GM21529 (cell line): ENCODE results near the gene MAP7D2.
A peak's percentile ranks its signal among the peaks of the same experiment; 100 is the strongest.
"Not testable (repeated sequence)": the region's sequence is repeated elsewhere in the genome, so short reads cannot be mapped to it uniquely, and the experiment has no call there.

Experiments
- ATAC-seq: cut with Tn5 transposase; IDR thresholded peaks from one replicate; pipeline ENCODE4 v1.9.1; 2021; ENCODE audit not compliant: unreplicated experiment

MAP7D2 gene

DNA sequence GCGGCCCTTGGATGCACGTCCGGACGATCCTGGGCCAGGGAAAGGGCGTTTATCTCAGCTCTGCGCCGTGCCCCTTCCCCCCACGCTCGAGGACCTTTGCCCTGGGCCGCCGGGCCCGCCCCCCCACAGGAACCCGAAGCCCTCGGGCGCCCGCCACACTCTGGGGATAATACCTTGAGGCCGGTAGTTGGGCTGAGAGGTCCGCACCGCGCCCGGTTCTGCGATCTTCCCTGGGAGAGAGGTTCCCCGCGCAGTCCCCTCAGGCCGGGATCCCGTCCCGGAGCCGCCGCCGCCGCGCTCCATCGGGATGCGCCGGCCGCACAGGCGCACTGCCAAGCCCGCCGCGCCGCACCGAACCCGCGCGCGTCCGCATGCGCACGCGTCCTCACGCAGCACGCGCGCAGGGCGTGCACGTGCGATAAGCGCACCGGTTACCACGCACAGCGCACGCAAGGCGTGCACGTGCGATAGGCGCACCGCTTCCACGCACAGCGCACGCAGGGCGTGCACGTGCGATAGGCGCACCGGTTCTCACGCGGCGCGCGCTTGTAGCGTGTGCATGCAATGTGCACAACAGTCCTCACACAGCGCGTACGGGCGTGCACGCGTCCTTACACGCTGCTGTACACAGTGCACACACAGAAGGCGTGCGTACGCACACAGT lies at the start of gene MAP7D2:
TSS of gene MAP7D2 (minus strand) at position 331 of the 664 bp plus-strand sequence. CDS start at position 303, 28 bp downstream.
- ATAC-seq = no peak

DNA sequence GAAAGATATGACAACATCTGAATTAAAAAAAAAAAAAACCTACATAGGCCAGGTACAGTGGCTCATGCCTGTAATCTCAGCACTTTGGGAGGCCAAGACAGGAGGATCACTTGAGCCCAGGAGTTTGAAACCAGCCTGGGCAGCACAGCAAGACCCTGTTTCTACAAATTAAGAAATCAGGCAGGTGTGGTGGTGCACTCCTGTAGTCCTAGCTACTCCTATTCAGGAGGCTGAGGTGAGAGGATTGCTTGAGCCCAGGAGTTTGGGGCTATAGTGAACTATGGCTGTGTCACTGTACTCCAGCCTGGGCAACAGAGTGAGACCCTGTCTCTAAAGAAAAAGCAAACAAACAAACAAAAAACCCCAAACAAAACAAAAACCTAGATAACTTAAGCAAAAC lies 45.8 kb upstream of the MAP7D2 start:
- not testable (repeated sequence) for ATAC-seq

DNA sequence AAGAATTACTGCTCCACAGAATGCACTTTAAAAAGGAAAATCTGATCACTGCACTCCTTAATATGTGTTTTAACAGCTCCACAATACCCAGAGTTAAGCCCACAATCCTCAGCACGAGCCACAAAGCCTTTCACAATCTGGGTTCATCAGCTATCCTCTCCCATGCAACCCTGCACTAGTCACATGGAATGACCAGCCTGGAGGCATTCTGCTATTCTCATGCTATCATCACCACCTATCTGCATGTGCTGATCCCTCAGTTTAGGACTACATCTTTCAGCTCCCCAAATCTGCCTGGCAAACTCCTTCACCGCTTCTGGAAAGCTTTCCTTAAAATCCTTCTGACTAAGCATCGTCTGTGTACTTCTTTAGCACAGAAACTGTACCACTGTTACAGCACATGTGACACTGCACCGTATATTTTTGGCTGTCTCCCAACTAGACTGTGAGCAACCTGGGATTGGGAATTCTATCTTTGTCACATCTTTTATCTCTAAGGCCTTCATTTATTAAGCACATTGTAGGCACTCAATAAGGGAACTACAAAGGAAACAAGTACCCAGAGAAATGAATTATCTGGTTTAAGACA lies 43.2 kb upstream of the MAP7D2 start:
- no peak for ATAC-seq

DNA sequence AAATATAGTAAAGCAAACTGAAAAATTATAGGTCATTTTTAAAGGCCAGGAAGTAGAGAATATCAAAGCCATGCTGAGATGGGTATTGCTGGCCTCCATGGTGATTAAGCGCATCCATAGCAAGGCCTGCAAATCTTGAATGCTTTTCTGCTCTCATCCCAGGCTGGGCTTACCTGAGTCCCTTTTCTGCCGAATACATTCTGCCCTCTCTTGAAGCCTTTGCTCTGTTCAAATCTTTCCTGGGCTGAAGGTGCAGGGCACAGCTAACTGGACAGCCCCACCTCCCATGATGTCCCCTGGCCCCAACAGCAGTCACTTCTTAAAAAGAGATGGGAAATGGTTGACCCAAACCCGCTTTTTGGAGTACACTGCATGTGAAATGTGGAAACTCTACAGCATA lies 35.0 kb upstream of the MAP7D2 start:
- no peak for ATAC-seq

DNA sequence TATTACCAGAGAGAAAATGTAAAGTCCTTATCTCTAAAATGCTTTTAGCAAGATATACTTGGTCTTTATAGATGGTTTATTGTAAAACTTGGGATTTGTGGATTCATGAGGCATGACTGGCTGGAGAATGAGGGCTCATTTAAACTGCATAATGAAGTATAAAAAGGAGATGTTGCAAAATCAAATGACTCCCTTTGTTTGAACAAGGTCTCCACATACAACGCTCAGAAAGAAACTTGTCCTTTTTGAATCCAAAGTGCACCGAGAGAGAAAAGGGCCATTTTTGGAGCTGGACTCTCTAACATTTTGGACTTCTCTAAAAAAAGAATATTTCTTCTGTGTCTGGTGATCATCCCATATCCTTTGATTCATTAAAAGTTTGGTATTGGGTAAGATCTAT lies 32.6 kb upstream of the MAP7D2 start:
- ATAC-seq = no peak

DNA sequence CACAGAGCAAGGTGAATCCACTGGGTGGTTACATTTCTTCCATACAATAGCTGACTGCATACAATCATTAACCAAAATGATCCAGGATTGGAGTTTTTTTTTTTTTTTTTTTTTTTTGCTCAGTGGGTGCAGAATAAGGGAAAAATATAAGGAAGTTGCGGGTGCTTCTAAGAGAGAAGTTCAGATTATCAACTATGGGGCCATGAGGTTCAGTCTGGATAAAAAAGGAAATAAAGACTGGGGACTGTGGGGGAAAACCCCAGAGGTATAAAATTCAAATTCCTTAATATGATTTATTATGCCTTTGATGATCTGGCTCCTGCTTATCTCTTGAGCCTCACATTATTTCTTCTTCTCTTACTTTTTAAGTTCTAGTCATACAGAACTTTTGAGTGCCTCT lies 30.9 kb upstream of the MAP7D2 start:
- no peak for ATAC-seq

DNA sequence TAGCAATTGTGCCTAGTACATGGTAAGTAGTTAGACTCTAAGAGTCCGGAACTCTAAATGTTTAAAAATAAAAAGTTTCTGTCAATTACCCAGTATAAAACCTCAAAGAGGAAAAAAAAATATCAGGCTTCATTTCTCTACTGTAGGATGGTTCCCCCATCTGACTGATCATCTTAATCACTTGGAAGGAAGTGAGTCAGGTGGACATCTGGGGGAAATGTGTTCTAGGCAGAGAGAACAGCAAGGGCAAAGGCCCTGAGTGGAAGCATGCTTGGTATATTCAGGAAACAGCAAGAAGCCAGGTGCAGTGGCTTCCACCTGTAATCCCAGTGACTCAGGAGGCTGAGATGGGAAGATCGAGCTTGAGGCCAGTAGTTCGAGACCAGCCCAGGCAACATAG lies 27.8 kb upstream of the MAP7D2 start:
- ATAC-seq = no peak

DNA sequence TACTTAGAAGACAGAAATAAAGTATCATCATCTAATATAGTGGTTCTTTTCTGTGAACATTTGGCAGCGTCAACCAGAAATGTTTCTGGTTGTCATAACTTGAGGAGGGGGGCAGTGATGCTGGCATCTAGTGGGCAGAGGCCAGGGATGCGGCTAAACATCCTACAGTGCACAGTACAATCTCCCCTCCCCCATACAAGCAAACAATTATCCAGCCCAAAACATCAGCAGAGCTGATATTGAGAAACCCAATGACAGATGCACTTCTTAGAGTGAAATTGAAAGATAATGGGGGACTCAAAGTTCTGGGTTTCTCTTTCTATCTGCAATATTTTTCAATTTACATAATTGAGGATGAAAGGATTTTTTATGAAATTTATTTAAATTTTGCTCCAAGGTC lies 26.9 kb upstream of the MAP7D2 start:
- ATAC-seq = no peak

DNA sequence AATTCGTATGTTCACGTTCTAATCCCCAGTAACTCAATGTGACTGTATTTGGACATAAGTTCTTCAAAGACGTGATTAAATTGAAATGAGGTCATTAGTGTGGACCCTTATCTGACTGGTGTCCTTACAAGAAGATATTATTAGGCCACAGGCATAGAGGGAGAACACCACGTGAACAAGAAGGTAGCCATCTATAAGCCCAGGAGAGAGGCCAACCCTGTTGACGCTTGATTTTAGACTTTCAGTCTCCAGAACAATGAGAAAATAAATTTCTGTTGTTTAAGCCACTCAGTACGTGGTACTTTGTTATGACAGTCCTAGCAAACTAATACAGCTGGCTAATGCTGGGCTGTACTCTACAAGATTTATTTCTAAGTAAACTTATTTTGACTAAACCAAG lies 26.4 kb upstream of the MAP7D2 start:
- ATAC-seq = no peak

DNA sequence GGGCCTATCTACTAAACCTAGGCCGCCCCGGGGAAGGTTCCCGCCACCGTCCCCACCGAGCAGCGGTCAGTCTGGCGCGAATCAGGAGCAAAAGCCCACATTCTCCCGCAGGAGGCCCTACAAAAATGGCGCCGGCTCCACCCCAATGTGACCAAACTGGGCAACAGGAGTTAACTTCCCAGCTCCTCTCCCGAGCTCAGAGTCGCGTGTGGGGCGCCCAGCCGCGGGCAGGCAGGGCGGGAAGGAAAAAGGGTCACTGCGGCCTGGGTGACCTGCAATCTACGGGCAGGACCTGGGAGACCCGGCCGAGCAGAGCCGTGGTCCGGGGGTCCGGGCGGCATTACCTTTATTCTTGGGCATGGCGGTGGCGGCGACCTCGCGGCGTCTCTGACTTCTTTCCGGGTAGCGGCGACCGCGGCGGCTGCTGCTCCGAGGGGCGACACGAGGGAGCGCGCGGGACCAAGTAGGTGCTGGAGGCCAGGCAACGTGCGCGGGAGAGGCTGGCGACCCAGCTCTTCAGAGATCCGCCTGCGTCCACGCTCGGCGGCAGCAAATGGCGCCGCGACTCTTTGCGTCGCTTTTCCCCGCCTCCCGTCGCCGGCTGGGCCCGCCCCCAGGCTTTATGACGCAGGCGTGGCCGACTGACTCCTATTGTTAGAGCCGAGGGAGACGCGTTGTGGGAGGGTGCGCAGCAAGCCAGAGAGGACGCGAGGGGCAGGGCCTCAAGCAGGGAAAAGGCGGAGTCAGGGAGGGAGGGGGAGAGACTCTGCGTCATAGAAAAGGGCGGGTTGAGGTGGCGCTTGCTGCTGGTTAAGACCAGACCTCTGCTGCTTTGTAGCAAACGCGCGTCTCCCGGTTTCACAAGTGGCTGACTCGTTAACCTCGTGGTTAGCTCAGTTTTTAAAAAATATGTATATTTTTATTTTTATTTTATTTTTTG lies 24.8 kb upstream of the MAP7D2 start, which contains the start of gene EIF1AX:
TSS of gene EIF1AX (minus strand) at position 558 of the 940 bp plus-strand sequence. CDS start at position 360, 198 bp downstream.
- peak; percentile 99 for ATAC-seq

DNA sequence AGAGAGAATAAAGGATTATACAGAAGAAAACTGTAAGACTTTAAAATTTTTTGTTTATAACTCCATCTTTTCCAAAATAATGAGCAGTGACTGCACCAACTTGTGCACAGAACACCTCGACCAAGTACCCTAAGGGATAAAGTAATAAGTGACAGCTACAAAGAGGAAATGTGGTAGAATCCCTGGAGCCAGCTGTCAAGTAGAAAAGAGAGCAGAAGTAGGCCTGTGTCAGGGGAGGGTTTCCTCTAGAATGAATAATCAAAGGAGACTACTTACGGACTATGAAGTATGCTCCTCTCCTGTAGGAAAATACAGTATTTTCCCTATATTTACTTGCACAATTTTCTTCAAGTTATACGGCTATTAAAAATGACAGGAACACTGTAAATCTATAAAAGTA lies 23.7 kb upstream of the MAP7D2 start:
- ATAC-seq = no peak

DNA sequence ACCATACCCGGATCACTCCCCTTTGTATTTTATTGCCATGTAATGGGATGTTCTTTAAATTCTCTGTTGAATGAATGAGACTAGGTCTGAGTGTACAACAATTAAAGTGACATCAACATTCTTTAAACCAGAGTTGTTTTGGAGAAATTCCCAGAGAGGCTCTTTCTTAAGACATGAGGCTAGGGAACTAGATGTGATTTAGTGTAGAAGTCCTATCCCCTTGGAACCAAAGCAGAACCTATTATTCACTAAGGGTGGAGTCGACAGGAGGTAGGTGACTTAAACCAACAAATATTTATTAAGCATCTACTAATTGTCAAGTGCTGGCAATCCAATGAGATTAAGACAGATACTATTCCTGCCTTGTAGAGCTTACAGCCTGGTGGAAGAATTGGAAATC lies 23.3 kb upstream of the MAP7D2 start:
- ATAC-seq = no peak

DNA sequence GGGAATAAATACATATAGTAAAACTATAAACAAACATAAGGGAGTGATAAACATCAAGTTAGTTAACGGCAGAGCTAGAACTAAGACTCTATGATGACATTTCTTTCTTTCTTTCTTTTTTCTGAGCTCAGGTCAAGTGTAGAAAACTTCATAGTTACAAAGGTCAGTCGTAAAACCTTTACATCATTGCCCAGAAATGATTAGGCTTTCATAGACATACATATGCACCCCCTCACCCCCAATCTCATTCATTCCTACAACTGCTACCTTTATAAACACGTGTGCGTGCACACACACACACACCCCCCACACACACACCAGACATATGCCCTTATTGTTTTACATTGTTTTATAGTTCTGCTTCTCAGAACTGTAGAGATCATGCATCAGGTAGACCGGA lies 19.2 kb upstream of the MAP7D2 start:
- no peak for ATAC-seq

DNA sequence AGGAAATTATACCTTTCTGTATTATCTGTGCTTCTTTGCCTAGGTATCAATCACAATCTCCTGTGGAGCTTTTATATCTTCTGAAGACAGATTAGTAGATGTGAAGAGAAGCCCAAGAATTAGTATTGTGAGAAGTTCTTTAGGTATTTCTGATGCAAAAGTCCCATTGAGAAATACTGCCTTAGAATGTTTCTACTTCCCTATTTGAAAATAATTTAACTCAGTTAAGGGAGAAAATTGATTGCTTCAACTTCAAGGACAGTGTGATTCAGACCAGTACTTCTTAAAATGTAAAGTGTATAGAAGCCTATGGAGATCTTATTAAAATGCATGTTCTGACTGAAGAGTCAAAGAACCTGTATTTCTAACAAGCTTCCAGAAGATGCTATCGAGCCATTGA lies 16.0 kb upstream of the MAP7D2 start:
- ATAC-seq = no peak

DNA sequence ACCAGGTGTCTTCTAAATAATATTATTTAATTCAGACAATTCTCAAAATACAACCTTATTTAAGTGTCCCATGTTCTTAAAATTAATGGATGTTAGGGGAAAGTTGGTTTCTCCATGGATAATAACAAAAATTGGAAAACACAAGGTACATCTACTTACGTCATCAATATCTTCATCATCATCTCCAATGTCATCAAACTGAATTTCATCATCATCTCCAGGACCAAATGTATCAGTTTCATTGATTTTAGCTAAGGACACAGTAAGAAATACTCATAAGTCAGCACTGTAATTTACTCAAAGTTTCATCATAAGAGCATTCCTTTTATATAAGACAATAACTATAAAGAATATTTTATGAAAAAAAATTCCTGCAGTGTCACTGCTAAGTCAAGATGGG lies 13.7 kb upstream of the MAP7D2 start:
- no peak for ATAC-seq

DNA sequence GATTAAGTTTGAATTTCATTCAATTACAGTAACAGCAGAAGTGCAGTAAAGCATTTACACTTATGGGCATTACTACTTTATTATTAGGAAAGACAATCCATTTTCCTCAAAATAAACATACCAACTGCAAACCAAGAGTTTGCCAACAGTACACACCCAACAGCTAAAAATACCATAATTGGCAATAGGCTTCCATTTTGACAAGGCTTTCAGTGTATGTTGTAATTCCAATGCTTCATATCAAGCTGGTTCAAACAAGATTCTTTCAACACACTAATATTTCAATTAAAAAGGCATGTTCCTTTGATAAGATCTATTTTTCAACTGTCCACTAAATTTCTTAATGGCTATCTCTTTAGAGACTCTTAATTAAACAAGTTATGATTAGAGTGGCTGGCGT lies 12.8 kb upstream of the MAP7D2 start:
- ATAC-seq = no peak

DNA sequence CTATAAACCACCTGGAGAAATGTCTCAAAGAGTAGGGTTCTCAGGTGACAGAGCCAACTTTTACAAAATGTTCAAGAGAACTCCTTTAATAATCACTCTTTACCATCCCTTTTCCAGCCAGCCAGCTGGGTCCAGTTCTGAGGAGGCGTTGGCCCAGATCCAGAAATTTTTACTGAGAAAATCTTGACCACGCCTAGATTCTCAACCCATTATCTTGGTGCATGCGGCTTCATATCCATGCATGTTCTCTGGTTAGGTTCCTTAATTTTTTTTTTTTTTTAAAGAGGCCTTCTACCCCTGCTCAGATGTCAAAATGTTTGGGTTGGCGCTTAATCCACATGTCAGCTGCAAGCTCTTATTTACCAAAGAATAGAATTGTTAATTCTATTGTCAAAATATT lies 12.0 kb upstream of the MAP7D2 start:
- ATAC-seq = no peak

DNA sequence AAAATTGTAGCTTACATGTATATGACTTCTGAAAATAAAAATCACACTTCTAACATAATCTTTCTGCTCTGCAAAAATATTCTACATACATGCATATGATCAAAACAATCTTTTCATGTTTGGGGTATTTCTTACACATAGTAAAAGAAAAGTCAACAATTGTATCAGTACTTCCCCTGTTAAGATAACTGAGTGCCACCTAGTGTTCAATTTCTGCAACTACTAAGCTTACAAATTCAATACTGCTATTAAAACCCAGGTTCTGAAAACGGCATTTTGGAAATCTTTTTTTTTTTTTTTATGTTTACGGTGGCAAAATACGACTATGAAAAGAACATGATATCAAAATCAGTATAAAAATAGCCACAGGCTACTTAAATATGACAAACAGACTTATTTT lies 10.7 kb upstream of the MAP7D2 start:
- peak; percentile 58 for ATAC-seq

DNA sequence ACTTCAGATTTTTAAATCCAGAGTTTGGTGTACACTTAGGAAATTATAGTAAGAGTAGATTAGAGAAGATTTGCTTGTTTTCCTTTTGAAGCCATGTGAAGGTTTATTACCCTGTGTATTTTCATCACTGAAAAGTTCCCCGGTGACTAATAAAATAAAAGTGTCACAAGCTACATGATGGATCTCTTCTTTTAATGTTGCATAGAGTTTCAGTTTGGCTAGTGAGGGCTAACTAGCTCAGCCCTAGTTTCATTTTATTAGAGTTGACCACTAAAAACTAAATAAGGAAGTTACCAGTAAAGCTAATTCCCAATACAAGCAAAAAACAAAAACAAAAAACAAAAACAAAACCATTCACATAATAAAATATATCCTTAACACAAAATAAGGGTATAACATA lies 10.1 kb upstream of the MAP7D2 start:
- peak; percentile 48 for ATAC-seq

DNA sequence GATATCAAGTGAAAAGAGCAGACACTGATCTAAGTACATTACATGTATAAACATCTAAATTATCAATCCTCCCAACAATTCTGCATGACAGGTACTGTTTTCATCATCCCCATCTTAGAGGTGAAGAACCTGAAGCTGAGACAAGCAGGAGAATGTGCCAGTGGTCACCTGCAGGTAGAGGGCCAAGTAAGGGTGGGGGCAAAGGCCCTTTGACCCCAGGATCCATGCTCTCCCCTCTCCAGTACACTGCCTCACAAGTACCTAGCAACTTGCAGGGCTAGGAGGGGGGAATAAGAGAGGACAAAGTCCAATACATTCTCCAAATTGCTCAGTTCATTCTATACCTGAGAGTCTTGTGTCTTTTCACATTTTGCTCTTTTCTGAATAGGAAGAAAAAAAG lies 8.3 kb upstream of the MAP7D2 start:
- no peak for ATAC-seq

DNA sequence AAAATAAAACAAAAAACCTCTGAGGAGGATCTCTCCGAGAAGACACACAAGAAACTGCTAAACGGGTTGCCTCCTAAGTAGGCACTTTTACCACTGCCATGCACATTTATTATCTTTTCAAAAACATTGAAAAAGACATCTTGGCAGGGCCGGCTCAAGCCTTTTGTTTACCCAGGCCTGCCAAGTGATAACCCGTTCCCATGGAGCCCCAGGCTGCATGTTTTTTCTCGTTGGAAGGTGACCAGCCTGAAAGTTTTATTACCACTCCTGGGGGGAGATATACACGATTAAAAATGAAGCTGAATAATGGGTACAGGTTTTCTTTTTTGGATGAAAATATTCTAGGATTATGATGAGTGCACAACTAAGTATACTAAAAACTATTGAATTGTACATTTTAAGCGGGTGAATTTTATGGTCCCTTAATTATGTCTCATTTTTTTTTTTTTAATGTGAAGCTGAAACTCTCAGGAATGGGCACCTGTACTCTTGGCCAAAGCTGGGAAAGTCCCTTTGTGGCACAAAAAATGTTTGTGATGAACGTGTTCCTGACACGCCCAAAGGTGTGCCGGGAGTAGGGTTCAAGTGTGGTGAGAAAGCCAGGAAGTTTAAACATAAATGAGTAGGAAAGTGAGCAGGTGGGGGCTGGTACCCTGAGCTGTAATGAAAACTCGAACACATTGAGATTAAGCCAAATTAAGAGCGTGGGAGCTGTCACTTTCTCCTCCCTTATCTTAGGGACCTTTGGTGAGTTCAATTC lies 1.5 kb upstream of the MAP7D2 start:
- ATAC-seq = no peak
